ENCODE results near the gene TMEM255B. TPM values are rescaled to one million over a fixed set of nuclear protein-coding genes. Genes with fewer than 3 reads are reported as not detected.

The TMEM255B gene
- total RNA-seq, 2 experiments from 2014 or later = 1.7 to 1.8 TPM

- ChIA-PET CTCF (no interaction called here), POLR2A (interaction anchor here (0.7 kb wide), 1 partner anchor 36 kb away, joined by 3 read pairs; no protein-coding TSS in a partner anchor)
- Mint-ChIP-seq H3K27ac (no peak overlapping the region), H3K27me3 (no peaks in the 10 kb centered on the region), H3K9me3 (peaks cover 10% of the 10 kb centered on the region), H3K4me3 (no peak overlapping the region), H3K36me3 (ENCODE audit: low read depth) (no peaks in the 10 kb centered on the region), H3K4me1 (ENCODE audit: low read depth) (no peaks in the 10 kb centered on the region)
- TF ChIP-seq CTCF (IDR thresholded peaks at IDR 0.05) = no peak
- intact Hi-C loops (cut with micrococcal nuclease) = no loop called here
- DNase-seq (no peak), ATAC-seq (no peak)
Observed at GRCh38 chr13:113804703-113805430, 45.8 kb downstream of the TMEM255B start.

- Mint-ChIP-seq H3K27me3 (no peaks in the 10 kb centered on the region), H3K36me3 (ENCODE audit: low read depth) (no peaks in the 10 kb centered on the region), H3K4me1 (ENCODE audit: low read depth) (no peaks in the 10 kb centered on the region), H3K9me3 (peaks cover 10% of the 10 kb centered on the region), H3K4me3 (no peak overlapping the region), H3K27ac (no peak overlapping the region)
- ATAC-seq (no peak), DNase-seq (no peak)
- no peak for TF ChIP-seq CTCF (IDR thresholded peaks at IDR 0.05)
- CTCF ChIA-PET = no interaction called here
- intact Hi-C loops (cut with micrococcal nuclease) = no loop called here
- POLR2A ChIA-PET = no interaction called here
Observed at GRCh38 chr13:113805431-113806103, 46.5 kb downstream of the TMEM255B start.

- H3K27ac Mint-ChIP-seq = no peak overlapping the region
- intact Hi-C loops (cut with micrococcal nuclease) = no loop called here
- peaks cover 10% of the 10 kb centered on the region for H3K9me3 Mint-ChIP-seq
- H3K36me3 Mint-ChIP-seq (ENCODE audit: low read depth) = no peaks in the 10 kb centered on the region
- POLR2A ChIA-PET = no interaction called here
- no peak for ATAC-seq
- DNase-seq = no peak
- H3K4me3 Mint-ChIP-seq = no peak overlapping the region
- CTCF ChIA-PET = no interaction called here
- TF ChIP-seq CTCF (IDR thresholded peaks at IDR 0.05) = no peak
- no peaks in the 10 kb centered on the region for H3K4me1 Mint-ChIP-seq (ENCODE audit: low read depth)
- H3K27me3 Mint-ChIP-seq = no peaks in the 10 kb centered on the region
Observed at GRCh38 chr13:113806104-113806471, 47.1 kb downstream of the TMEM255B start.

DNA sequence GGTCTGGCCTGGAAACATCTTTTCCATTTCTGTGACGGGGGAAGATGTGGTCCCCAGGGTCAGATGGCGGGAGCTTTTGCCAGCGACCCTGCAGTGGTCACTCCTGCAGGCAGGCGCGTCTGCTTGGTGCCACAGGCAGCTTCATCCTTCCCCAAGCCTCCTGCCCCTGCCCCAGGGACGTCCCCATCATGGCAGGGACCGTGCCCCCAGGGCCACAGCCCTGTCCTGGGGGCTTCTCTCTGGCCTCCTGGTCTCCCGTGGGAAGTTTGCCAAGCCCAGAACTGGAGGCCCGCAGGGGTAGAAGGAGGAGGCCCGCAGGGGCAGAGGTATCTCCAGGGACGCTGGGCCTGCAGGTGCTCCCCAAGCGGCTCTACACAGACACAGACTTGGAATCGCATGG is 47.5 kb downstream of the TMEM255B start:
- POLR2A ChIA-PET = no interaction called here
- Mint-ChIP-seq H3K36me3 (ENCODE audit: low read depth) (no peaks in the 10 kb centered on the region), H3K9me3 (peaks cover 10% of the 10 kb centered on the region), H3K4me3 (no peak overlapping the region), H3K27ac (no peak overlapping the region), H3K27me3 (no peaks in the 10 kb centered on the region), H3K4me1 (ENCODE audit: low read depth) (no peaks in the 10 kb centered on the region)
- DNase-seq (no peak), ATAC-seq (no peak)
- no peak for TF ChIP-seq CTCF (IDR thresholded peaks at IDR 0.05)
- CTCF ChIA-PET = no interaction called here
- intact Hi-C loops (cut with micrococcal nuclease) = no loop called here

DNA sequence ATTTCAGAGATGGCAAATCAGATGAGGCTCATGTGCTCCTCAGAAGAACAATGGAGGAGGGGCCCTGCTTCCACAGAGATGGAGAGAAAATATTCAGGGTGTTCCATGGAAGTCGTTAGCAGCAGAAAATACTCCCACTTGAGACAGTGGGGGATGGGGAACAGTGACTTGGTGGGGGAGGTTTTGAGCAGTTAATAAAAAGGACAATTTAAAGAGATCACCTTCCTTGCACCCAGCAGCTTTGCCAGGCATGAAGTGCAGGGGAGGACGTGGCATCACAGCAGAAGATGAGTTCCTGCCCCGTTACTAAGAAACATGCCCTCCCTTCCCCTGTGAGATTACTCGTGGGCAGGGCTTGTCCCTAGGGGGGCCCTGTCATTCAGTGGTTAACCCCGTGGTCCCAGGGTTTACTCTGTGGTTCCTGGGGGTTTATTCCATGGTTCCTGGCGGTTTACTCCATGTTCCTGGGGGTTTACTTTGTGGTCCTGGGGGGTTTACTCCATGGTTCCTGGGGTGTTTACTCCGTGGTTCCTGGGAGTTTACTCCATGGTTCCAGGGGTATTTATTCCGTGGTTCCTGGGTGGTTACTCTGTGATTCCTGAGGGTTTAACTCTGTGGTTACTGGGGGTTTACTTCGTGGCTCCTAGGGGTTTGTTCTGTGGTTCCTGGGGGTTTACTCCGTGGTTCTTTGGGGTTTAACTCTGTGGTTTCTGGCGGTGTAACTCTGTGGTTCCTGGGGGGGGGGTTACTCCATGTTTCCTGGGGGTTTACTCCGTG is 49.2 kb downstream of the TMEM255B start:
- no peak for TF ChIP-seq CTCF (IDR thresholded peaks at IDR 0.05)
- no peaks in the 10 kb centered on the region for H3K4me1 Mint-ChIP-seq (ENCODE audit: low read depth)
- DNase-seq = no peak
- peaks cover 10% of the 10 kb centered on the region for H3K9me3 Mint-ChIP-seq
- H3K27me3 Mint-ChIP-seq = no peaks in the 10 kb centered on the region
- CTCF ChIA-PET = no interaction called here
- H3K27ac Mint-ChIP-seq = no peak overlapping the region
- H3K36me3 Mint-ChIP-seq (ENCODE audit: low read depth) = no peaks in the 10 kb centered on the region
- no peak overlapping the region for H3K4me3 Mint-ChIP-seq
- intact Hi-C loops (cut with micrococcal nuclease) = no loop called here
- no peak for ATAC-seq
- POLR2A ChIA-PET = no interaction called here
